Activated T-helper 1 cell treated with anti-CD3 and anti-CD28 coated beads, Interleukin-2, amount 50 U/mL, for 16 hours (primary cell): ENCODE data around the gene KIF3B.
"Not testable (repeated sequence)": the region's sequence is repeated elsewhere in the genome, so short reads cannot be mapped to it uniquely, and the experiment has no call there.

Experiments used
- DNase-seq, 2 donors: peaks; one replicate each; pipeline ENCODE4 v3.0.0-alpha.2; 2020; ENCODE audit warnings: low read depth in 1 of 2, low spot score in 1 of 2

The KIF3B gene

DNA sequence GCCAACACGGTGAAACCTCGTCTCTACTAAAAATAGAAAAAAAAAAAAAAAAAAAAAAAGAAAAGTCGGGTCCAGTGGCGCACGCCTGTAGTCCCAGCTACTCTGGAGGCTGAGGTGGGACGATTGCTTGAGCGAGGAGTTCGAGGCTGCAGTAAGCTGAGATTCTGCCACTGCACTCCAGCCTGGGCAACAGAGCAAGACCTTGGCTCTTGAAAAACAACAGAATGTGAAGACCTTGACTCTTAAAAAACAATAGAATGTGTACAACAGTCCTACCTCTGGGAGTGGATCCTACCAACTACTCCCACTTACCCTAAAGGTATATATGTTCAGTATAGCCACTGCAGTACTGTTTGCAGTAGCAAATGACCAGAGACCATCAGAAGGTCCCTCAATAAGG lies 15.1 kb downstream of the KIF3B start:
- DNase-seq, result no peak

DNA sequence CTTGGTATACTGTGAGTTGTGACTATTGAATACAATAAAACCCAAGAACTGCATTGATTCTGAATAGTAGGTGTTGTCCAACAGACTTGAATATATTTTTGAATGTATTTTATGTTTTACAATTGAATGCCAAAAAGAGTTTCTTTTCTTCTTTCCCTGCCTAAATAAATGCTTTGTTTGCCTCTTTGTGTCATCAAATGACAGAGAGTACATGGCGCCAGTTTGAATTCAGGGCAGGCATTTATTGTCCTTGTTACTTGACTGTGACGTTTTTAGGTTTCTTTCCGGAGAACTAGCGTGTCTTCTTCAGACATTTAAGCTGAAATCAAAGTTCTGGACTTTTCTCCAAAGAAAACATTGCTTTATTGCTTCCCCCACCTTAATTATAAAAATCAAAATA lies 16.6 kb downstream of the KIF3B start:
- no peak for DNase-seq

GRCh38 chr20:32296412-32296811 lies 19.0 kb downstream of the KIF3B start:
- no peak for DNase-seq

- no peak for DNase-seq
Measured at GRCh38 chr20:32296819-32297420, 19.5 kb downstream of the KIF3B start.

- DNase-seq, result no peak
Measured at GRCh38 chr20:32297439-32297838, 20.0 kb downstream of the KIF3B start.

- no peak for DNase-seq
Measured at GRCh38 chr20:32300647-32301046, 23.2 kb downstream of the KIF3B start.

DNA sequence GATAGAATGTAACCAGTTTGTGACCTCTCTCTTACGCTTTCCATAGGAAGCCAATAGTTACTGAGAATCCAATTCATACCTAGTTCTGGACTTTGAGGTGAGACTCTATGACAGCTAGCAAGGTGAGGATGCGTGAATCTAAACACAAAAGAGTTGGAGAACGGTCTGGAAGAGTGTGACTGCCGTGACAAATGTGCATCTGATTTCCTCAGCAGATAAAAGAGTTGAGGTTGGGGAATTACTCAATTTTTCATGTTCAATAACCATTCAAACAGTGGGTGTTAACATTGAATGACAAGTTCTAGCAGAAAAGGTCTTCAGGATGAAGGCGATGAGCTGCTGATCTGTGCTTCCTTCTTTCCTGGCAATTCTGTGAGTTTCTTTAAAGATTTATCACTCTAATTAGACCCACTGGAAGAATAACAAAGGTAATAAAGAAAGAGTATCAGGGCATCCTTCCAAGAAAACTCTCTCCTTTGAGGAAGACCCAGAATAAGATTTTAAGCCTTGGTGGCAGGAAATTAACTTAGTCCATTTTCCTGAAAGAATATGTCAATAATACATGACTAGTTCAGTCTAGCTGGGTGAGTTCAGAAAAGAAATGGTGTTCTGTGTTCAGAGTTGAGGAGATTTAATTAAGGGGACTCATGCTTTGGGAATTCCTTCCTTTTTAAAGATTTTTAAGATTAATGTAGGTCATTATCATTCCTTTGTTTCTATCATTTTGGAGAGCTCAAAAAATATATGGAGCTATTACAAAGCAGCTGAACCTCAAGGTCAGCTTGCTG lies 24.5 kb downstream of the KIF3B start:
- no peak for DNase-seq

GRCh38 chr20:32302507-32302872 lies 25.0 kb downstream of the KIF3B start:
- DNase-seq, result no peak

GRCh38 chr20:32304131-32304746 lies 26.8 kb downstream of the KIF3B start:
- DNase-seq, result no peak

DNA sequence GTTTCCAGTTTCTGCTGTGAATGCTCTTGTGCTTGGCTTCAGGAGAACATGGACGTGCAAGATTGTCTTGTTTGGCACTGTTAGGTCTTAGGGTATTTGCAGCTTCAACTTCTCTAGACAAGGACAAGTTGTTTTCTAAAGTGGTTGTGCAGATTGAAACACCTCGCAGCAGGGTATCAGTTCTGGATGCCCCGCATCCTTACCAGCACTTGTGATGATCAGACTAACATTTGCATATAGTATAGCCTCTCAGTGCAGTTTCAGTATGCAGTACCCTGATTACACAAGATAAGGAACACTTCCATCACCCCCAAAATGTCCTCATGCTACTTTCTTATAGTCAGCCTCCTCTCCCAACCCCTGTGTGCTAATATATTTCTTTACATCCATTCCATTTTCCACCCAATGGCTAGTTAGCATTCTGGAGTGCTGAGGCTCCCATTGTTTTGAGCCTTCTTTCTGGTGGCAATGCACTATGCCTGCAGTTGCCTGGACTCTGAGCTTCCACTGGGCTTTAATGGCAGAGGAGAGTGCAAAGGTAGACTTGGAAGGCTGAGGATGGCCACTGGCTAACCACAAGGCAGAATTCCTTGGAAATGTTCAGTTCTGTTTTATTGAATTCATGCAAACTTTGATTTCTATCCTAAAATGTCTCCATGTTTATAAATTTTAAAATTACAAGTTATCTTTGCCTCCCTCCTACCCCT lies 35.4 kb downstream of the KIF3B start:
- DNase-seq, result no peak

- no peak for DNase-seq
Measured at GRCh38 chr20:32314768-32315167, 37.3 kb downstream of the KIF3B start.

DNA sequence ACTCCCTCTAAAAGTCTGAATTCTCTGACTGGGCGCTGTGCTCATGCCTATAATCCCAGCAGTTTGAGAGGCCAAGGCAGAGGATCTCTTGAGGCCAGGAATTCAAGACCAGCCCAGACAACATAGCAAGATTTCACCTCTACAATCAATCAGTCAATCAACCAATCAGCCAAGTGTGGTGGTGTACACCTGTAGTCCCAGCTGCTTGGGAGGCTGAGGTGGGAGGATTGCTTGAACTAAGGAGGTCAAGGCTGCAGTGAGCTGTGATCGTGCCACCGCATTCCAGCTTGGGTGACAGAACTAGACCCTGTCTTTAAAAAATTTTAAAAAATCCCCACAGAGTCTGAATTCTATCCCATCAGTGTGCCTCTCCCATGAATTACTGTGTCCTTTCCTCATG lies 37.9 kb downstream of the KIF3B start:
- no peak for DNase-seq

DNA sequence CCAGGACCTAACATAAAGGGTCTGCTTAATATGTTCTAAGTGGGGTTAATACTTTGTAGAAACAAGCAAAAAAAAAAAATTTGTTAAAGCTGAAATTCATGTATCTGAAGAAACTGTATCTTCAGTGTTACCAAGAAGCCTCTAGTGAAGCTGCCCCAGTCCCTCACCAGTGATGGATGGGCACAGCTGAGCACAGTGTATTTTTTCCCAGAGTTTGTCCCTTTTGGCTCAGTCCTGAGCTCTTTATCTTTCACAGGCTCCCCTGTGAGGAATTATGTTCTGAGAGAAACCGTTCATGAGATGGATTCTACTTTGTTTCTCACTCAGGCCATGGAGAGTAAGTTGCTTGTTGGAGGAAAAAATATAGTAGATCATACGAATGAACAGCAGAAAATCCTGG lies 38.4 kb downstream of the KIF3B start:
- DNase-seq, result no peak

DNA sequence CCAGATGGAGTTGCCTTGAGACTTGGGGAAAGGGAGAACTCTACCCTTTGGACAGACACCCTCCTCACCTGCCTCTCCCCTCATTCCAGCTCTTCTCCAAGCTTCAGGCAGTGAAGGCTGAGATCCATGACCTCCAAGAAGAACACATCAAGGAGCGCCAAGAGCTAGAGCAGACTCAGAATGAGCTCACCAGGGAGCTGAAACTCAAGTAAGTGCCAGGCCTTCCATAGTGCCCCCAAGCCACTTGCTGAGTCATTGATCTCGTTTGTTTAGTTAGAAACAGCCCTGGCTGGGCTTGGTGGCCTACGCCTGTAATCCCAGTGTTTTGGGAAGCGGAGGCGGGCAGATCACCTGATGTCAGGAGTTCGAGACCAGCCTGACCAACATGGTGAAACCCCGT lies 39.2 kb downstream of the KIF3B start:
- no peak for DNase-seq

- no peak for DNase-seq
Measured at GRCh38 chr20:32319100-32319499, 41.6 kb downstream of the KIF3B start.

GRCh38 chr20:32320305-32320704 lies 42.9 kb downstream of the KIF3B start:
- DNase-seq, result no peak

DNA sequence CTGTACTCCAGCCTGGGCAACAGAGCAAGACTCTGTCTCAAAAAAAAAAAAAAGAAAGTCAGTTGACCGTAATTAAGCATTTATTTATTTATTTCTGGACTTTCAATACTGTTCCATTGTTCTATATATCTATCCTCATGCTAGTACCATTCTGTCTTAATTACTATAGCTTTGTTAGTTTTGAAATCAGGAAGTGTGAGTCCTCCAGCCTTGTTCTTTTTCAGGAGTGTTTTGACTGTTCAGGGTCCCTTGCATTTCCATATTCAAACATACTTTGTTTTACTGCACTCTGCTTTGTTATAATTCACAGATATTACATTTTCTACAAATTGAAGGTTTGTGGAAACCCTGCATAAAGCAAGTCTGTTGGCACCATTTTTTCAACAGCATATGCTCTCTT lies 43.9 kb downstream of the KIF3B start:
- no peak for DNase-seq

DNA sequence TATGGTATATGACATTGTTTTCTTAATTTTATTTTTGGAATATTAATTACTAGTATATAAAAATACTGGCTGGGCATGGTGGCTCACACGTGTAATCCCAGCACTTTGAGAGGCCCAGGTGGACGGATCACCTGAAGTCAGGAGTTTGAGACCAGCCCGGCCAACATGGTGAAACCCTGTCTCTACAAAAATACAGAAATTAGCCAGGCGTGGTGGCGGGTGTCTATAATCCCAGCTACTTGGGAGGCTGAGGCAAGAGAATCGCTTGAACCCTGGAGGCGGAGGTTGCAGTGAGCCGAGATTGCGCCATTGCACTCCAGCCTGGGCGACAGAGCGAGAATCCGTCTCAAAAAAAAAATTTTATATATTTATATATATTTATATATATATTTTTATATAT lies 44.8 kb downstream of the KIF3B start:
- DNase-seq, result not testable (repeated sequence)

DNA sequence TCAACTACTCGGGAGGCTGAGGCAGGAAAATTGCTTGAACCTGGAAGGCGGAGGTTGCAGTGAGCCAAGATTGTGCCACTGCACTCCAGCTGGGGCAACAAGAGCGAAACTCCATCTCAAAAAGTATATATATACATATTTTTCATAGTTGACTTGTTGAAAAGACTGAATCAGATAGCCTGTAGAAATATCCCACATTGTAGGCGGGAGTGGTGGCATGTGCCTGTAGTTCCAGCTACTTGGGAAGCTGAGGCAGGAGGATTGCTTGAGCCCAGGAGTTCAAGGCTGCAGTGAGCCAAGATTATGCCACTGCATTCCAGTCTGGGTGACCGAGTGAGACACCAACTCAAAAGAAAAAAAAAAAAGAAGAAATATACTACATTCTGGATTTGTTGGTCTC lies 46.3 kb downstream of the KIF3B start:
- not testable (repeated sequence) for DNase-seq

DNA sequence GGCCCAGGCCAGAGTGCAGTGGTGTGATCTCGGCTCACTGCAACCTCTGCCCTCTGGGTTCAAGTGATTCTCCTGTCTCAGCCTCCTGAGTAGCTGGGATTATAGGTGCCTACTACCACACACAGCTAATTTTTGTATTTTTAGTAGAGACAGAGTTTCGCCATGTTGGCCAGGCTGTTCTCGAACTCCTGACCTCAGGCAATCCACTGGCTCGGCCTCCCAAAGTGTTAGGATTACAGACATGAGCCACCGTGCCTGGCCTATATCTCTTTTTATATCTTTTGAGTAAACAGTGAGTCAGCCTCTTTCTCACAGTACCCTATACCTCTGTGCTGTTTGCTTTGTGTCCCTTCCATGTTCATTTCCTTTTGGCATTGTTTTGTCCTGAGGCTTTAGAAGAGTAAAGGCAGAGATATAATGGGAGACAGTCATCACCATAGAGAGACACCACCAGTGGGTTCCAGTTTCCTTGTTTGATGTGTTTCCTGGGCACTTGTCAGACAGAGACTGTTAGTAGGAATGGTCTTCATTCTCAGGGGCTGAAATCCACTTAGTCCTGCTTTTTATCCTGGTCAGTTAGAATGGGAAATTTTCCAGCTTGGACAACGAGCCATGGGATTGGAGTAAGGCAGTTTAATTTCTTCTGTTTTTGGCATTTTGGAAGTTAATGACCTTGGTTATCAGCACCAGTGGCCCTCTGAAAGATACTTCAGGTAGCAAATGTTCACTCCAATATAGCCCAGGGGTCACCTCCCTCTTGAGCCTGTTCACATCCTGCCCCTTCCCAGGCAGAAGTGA lies 48.5 kb downstream of the KIF3B start:
- no peak for DNase-seq

GRCh38 chr20:32326504-32326845 lies 49.0 kb downstream of the KIF3B start:
- no peak for DNase-seq
